SK-N-SH (cell line): ENCODE measurements around the gene PDE4B. TPM values are rescaled to one million over a fixed set of nuclear protein-coding genes. Genes with fewer than 3 reads are reported as not detected.

Source experiments
- CTCF ChIA-PET: fragments of 300-600, 350-600 bp; formaldehyde crosslinking; extraction: SDS; loops from one replicate; lab custom pipeline; 2021; lab: Yijun Ruan, JAX
- POLR2A ChIA-PET: fragments of 350-600 bp; sonication (Branson Sonifier 250); formaldehyde crosslinking; extraction: SDS; loops from one replicate; lab custom pipeline; 2020; ENCODE audit warnings: antibody characterized with exemption, inconsistent platforms; lab: Yijun Ruan, JAX
- DNase-seq: peaks from one replicate; pipeline ENCODE4 v3.0.0; 2012
- H2AFZ ChIP-seq: fragments of 200-600 bp; sonication (generic); 2 replicates; pipeline ENCODE4 v1.8.1; 2016; ENCODE audit warnings: antibody characterized with exemption, mild to moderate bottlenecking, low read depth
- H3F3A ChIP-seq: fragments of 200-600 bp; sonication (generic); replicated peaks from 2 replicates; pipeline ENCODE3; 2016; ENCODE audit warnings: antibody characterized with exemption, mild to moderate bottlenecking; ENCODE audit not compliant: insufficient read depth
- H3K27ac ChIP-seq, 2 experiments: fragments of 200-500 bp in 1 of 2; fragments of 200-600 bp in 1 of 2; sonication (Bioruptor generic) in 1 of 2; sonication (generic), shearing (Covaris generic) in 1 of 2; 2 replicates each; pipeline versions ENCODE4 v1.5.1 to v1.6.1; 2014 to 2016; ENCODE audit warnings: low read depth in 2 of 2, inconsistent platforms in 1 of 2, low read length in 1 of 2, mild to moderate bottlenecking in 1 of 2, mixed read lengths in 1 of 2
- H3K27me3 ChIP-seq: fragments of 200-600 bp; sonication (generic), shearing (Covaris generic); 2 replicates; pipeline ENCODE4 v1.6.1; 2016; ENCODE audit warnings: mixed run types; ENCODE audit not compliant: insufficient read depth
- H3K36me3 ChIP-seq, 2 experiments: fragments of 200-500 bp in 1 of 2; fragments of 200-600 bp in 1 of 2; sonication (Bioruptor generic) in 1 of 2; sonication (generic) in 1 of 2; replicated peaks in 1 of 2; 2 replicates each; pipeline versions ENCODE3 to v1.5.1; 2014 to 2016; ENCODE audit warnings: low read length in 1 of 2, mild to moderate bottlenecking in 1 of 2; ENCODE audit not compliant: insufficient read depth in 2 of 2, control insufficient read depth in 1 of 2
- H3K4me1 ChIP-seq, 2 experiments: fragments of 200-500 bp in 1 of 2; fragments of 200-600 bp in 1 of 2; sonication (Bioruptor generic) in 1 of 2; sonication (generic), shearing (Covaris generic) in 1 of 2; 2 replicates each; pipeline versions ENCODE4 v1.5.1 to v1.6.1; 2014 to 2016; ENCODE audit warnings: low read depth in 1 of 2, low read length in 1 of 2, mixed run types in 1 of 2; ENCODE audit not compliant: insufficient read depth in 2 of 2, control insufficient read depth in 1 of 2
- H3K4me2 ChIP-seq: fragments of 200-600 bp; sonication (generic), shearing (Covaris generic); 2 replicates; pipeline ENCODE4 v1.6.1; 2017; ENCODE audit warnings: mixed run types
- H3K4me3 ChIP-seq, 2 experiments: fragments of 200-500 bp in 1 of 2; fragments of 200-600 bp in 1 of 2; sonication (Bioruptor generic) in 1 of 2; sonication (generic), shearing (Covaris generic) in 1 of 2; 2 replicates each; pipeline versions ENCODE4 v1.5.1 to v1.8.1; 2014 to 2016; ENCODE audit warnings: low read depth in 2 of 2, inconsistent platforms in 1 of 2, low read length in 1 of 2, mild to moderate bottlenecking in 1 of 2, mixed read lengths in 1 of 2, moderate library complexity in 1 of 2
- H3K79me2 ChIP-seq: fragments of 200-600 bp; sonication (generic); 2 replicates; pipeline ENCODE4 v1.8.1; 2017; ENCODE audit warnings: mild to moderate bottlenecking; ENCODE audit not compliant: insufficient read depth
- H3K9ac ChIP-seq: fragments of 200-600 bp; sonication (generic); 2 replicates; pipeline ENCODE4 v1.6.1; 2017; ENCODE audit warnings: mixed run types
- H3K9me2 ChIP-seq: fragments of 200-600 bp; sonication (generic); 2 replicates; pipeline ENCODE4 v1.6.1; 2017; ENCODE audit warnings: mixed run types
- H3K9me3 ChIP-seq: fragments of 200-600 bp; sonication (generic); 2 replicates; pipeline ENCODE4 v1.6.1; 2017; ENCODE audit warnings: mixed run types, mild to moderate bottlenecking, moderate library complexity
- H4K20me1 ChIP-seq: fragments of 200-600 bp; sonication (generic); 2 replicates; pipeline ENCODE4 v1.6.1; 2017; ENCODE audit warnings: mild to moderate bottlenecking, mixed run types; ENCODE audit not compliant: insufficient read depth
- CTCF ChIP-seq: fragments of 200-600 bp; sonication (generic); IDR thresholded peaks from 2 replicates; pipeline ENCODE4 v1.6.1; 2017; ENCODE audit warnings: antibody characterized with exemption, mild to moderate bottlenecking, moderate library complexity
- FOSL2 ChIP-seq: IDR thresholded peaks from 2 replicates; pipeline ENCODE4 v1.4.0; 2012; ENCODE audit warnings: low read depth, mild to moderate bottlenecking, moderate library complexity, borderline replicate concordance
- GATA2 ChIP-seq: sonication (generic); formaldehyde crosslinking; IDR thresholded peaks from 2 replicates; pipeline ENCODE4 v1.5.0; 2020; ENCODE audit warnings: mild to moderate bottlenecking, missing genetic modification reagents
- MXI1 ChIP-seq: IDR thresholded peaks from 2 replicates; pipeline ENCODE4 v1.6.1; 2012; ENCODE audit warnings: mild to moderate bottlenecking, low read depth, low read length, improper control_type of control experiment
- NRF1 ChIP-seq: IDR thresholded peaks from 2 replicates; pipeline ENCODE4 v1.6.1; 2012; ENCODE audit warnings: low read depth, mild to moderate bottlenecking, low read length
- RAD21 ChIP-seq: IDR thresholded peaks from 2 replicates; pipeline ENCODE4 v1.6.1; 2012; ENCODE audit warnings: mild to moderate bottlenecking, low read length
- RCOR1 ChIP-seq: fragments of 150-350 bp; IDR thresholded peaks from 2 replicates; pipeline ENCODE4 v1.6.1; 2017; ENCODE audit warnings: antibody characterized with exemption, low read length
- REST ChIP-seq: IDR thresholded peaks from 2 replicates; pipeline ENCODE4 v1.6.1; 2012; ENCODE audit warnings: mild to moderate bottlenecking, low read depth, low read length, moderate library complexity
- RFX5 ChIP-seq: IDR thresholded peaks from 2 replicates; pipeline ENCODE4 v1.6.1; 2012; ENCODE audit warnings: mild to moderate bottlenecking, improper control_type of control experiment, low read length
- SIN3A ChIP-seq: IDR thresholded peaks from 2 replicates; pipeline ENCODE4 v1.6.1; 2012; ENCODE audit warnings: low read depth, mild to moderate bottlenecking, low read length, moderate library complexity, borderline replicate concordance
- WGBS: methylation state at CpG from one replicate; pipeline ENCODE4 v1.1.6; 2017; ENCODE audit warnings: low lambda C conversion rate; 5-methylcytosine and 5-hydroxymethylcytosine counted together
- polyA plus RNA-seq, 3 experiments: library from polyadenylated mRNA; depleted of rRNA; stranded (reverse); fragments of >200 nt; gene quantifications; 2 replicates each; pipeline ENCODE4 v1.2.3, GENCODE V29; 2012

The PDE4B gene
- polyA plus RNA-seq, 1 of the 3 experiments (the other 2 are of a cell fraction): 1.9 TPM

- no peak for TF ChIP-seq NRF1
Observed at GRCh38 chr1:65955071-65955470, 162.4 kb downstream of the PDE4B start (continued).

- Histone ChIP-seq H3K9me2 (no peaks in the 10 kb centered on the region), H3K27me3 (no peaks in the 10 kb centered on the region), H3K27ac (no peak overlapping the region), H4K20me1 (no peaks in the 10 kb centered on the region), H3K79me2 (no peaks in the 10 kb centered on the region), H3K9ac (no peak overlapping the region), H3K9me3 (no peaks in the 10 kb centered on the region), H3K4me3 (no peak overlapping the region), H3K4me1 (peaks cover 0 to 2% of the 10 kb centered on the region in 2 experiments; a peak in 1 of 4 replicates), H3K36me3 (no peaks in the 10 kb centered on the region), H3F3A (peaks cover 5% of the 10 kb centered on the region), H3K4me2 (no peak overlapping the region), H2AFZ (no peak overlapping the region)
- POLR2A ChIA-PET: no interaction called here
- CTCF ChIA-PET: interaction anchor here (0.9 to 12.6 kb wide), 4 partner anchors 289 to 548 kb away, joined by 3 to 318 read pairs (median 28); no protein-coding TSS in a partner anchor
- no peak for DNase-seq
- 87% methylated on average over 6 of the region's 6 CpGs for WGBS
- no peak for TF ChIP-seq FOSL2
- TF ChIP-seq CTCF: no peak
- no peak for TF ChIP-seq SIN3A
- TF ChIP-seq REST: no peak
- TF ChIP-seq, all 33 proteins: peak for 0
Observed at GRCh38 chr1:65955503-65955902, 162.8 kb downstream of the PDE4B start.

DNA sequence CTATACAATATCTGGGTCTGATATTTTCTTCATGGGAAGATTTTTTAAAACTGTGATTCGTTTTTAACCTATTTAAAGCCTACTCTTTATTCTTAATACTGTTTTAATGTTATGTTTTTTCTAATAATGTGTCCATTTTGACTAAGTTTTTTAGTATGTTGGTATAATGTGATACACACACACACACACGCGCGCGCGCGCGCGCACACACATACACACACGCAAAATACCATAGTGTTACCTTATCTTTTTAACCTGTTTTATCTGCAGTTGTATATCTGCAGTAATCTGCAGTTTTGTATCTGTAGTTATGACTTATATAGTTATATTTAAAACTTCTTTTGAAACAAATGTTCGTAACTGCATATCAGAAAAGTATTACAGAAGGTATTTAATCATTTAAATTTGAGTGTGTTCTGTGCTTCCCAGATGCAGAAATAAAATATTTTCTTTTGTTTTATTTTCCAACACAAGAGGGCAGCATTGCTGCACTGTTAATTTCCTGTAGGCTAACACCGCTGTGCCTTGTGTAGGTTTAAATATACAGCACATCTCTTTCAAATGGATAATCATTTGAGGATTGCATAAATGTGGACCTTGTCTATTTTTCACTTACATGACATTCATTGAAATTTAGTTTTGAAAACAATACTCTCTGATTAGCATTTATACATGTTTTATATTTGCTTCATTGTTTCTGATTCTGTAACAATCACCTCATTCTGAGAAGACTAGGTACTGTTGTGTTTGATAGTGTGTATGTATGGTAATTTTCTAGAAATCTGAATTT is 166.1 kb downstream of the PDE4B start:
- Histone ChIP-seq H3K79me2 (no peaks in the 10 kb centered on the region), H3K27ac (no peak overlapping the region; a peak in 1 of 4 replicates), H3K4me1 (peaks cover 0 to 8% of the 10 kb centered on the region in 2 experiments; a peak in 1 of 4 replicates), H4K20me1 (no peaks in the 10 kb centered on the region), H3K9ac (no peak overlapping the region), H3K9me3 (no peaks in the 10 kb centered on the region), H3K27me3 (no peaks in the 10 kb centered on the region), H3K36me3 (no peaks in the 10 kb centered on the region), H2AFZ (no peak overlapping the region), H3K4me2 (no peak overlapping the region), H3K4me3 (no peak overlapping the region), H3F3A (peaks cover 5% of the 10 kb centered on the region), H3K9me2 (no peaks in the 10 kb centered on the region)
- ChIA-PET POLR2A (no interaction called here), CTCF (interaction anchor here (0.8 to 12.6 kb wide), 14 partner anchors 9 to 545 kb away, joined by 3 to 318 read pairs (median 5); no protein-coding TSS in a partner anchor)
- DNase-seq: peak; percentile 46
- 67% methylated on average over 12 of the region's 12 CpGs for WGBS
- TF ChIP-seq REST (no peak), RFX5 (no peak), GATA2 (peak; percentile 6; the same call in 1 of the 2 replicates), MXI1 (0 out of 2 replicates have a peak, but pooled peaks have one; percentile 25), RCOR1 (0 out of 2 replicates have a peak, but pooled peaks have one; percentile 35), RAD21 (peak; percentile 98), CTCF (peak; percentile 82)
